GM12872 (cell line): ENCODE results near the gene ATP2B2.

ENCODE experiments used
- TF ChIP-seq, protein P1 (sequence below): IDR thresholded peaks from 3 replicates; pipeline ENCODE4 v1.5.1; 2011; ENCODE audit warnings: low read depth, mild to moderate bottlenecking, low read length, moderate library complexity; ENCODE audit not compliant: insufficient read depth

The ATP2B2 gene

DNA sequence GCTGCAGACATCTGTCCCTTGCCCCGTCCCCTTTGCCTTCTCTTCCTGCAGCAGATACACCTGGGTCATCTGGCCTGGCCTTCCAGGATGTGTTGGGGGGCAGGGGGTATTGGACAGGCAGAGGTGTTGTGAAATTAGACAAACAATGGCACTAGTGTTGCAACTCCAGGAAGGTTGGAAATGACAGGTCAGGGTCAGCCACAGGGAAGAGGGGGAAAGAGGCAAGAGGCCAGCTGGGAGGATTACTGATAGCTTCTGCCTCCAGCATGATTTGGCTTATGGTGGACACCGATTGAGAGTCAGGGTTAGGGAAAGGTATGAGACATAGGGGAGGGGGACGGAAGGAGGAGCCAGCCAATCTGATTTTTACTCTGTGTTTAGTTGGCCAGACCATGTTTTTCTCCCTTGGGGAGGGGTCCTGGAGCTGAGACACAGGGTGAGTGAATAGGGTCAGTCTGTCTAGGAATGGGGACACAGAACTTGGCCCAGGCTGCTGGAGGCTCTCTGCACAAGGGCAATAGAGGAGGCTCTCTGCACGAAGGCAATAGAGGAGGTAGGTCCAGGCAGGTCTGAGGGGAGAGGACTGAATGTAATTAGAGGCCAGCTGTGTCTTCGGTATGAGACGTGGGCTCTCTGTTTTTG, 3.4 kb upstream of the ATP2B2 start:
- TF ChIP-seq, protein P1, sequence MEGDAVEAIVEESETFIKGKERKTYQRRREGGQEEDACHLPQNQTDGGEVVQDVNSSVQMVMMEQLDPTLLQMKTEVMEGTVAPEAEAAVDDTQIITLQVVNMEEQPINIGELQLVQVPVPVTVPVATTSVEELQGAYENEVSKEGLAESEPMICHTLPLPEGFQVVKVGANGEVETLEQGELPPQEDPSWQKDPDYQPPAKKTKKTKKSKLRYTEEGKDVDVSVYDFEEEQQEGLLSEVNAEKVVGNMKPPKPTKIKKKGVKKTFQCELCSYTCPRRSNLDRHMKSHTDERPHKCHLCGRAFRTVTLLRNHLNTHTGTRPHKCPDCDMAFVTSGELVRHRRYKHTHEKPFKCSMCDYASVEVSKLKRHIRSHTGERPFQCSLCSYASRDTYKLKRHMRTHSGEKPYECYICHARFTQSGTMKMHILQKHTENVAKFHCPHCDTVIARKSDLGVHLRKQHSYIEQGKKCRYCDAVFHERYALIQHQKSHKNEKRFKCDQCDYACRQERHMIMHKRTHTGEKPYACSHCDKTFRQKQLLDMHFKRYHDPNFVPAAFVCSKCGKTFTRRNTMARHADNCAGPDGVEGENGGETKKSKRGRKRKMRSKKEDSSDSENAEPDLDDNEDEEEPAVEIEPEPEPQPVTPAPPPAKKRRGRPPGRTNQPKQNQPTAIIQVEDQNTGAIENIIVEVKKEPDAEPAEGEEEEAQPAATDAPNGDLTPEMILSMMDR, result no peak

DNA sequence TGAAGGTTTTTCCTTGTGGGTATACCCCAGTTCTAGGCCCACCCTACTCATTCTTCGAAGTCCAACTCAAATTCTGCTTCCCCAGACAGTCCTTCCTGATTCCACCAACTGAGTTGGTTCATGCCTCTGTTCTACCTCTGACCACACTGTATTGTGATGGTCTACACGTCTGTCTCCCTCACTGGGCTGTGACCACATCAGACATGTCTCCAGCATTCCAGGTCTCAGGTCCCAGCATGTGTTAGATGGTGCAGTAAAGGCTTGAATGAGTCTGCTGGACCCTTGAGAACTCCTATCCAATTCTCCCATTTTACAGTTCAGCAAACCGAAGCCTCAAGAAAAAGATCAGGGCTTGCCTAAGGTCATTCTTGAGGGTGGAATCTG, 2.8 kb upstream of the ATP2B2 start:
- TF ChIP-seq, protein P1, result no peak

DNA sequence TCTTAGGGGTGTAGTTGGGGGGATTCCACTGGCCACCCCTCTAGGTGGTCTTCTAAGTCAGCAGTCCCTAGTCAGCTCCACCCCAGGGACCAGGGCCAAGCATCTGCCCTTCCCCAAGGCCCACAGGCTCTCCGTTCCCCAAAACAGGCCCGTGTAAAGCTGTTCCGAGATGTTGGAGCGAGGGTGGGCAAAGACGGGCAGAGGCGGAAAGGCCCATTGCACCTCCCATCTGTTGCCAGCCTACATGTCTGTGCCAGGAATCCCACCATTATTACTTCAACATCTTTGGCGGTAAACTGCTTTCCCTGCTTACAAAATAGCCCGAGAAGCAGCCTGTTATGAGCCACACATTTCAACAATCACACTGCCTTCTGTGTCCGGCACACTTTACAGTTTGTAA, 1.9 kb upstream of the ATP2B2 start:
- TF ChIP-seq, protein P1, result no peak

DNA sequence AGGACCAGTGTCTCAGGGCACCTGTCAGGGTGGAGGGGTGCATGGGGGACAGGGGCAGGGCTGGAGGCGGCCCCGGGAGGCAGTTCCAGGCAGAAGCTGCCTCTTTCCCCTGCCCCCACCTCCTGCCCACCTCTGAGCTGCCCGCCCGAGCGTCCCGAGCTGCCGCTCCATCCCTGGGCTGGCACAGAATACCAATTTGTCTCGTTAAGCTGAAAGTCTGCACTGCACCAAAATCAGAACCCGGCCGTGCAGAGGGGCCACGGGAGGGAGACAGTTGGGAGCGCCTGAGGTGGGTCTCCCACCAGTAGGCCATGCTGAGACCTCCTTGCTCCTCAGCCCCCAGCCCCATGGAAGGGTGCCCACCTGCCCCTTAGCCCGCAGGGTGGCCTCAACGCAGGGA, 1.3 kb upstream of the ATP2B2 start:
- TF ChIP-seq, protein P1, result no peak

DNA sequence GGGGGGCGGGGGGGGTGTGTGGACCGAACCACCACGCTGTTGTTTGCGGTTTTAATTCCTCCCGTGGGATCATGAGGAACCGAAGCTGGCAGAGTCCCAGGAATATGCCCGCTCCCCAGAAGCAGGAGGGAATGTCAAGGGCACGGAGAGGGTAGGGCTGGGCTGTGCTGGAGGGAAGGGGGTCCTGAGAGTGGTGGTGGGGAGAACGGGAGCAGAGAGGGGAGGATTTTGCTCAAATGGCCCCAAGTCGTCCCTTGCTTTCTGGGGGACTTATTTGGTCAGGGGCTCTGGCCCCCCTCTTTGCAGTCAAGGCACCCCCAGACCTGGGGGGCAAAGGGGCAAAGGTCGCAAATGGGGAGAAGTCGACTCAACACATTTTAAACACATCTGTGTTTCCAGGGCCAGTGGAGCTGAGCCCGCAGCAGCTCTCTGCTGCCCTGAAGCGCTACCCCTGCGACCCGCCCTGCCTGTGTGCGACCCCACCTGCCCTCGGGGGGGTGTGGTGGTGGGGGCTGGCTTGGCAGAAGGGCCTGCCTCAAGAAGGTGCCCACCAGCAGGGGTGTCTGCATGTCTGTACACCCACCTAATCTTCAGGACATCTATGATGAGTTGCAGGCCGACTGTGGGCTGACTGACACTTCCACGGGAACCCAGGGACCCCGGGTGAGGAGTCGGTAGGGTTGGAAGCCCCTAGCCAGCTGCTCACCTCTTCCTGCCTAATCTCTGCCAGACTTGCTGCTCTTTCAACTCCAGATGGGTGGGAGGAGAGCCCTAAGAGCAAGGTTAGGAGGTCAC, 602 bp upstream of the ATP2B2 start:
- TF ChIP-seq, protein P1, result no peak

DNA sequence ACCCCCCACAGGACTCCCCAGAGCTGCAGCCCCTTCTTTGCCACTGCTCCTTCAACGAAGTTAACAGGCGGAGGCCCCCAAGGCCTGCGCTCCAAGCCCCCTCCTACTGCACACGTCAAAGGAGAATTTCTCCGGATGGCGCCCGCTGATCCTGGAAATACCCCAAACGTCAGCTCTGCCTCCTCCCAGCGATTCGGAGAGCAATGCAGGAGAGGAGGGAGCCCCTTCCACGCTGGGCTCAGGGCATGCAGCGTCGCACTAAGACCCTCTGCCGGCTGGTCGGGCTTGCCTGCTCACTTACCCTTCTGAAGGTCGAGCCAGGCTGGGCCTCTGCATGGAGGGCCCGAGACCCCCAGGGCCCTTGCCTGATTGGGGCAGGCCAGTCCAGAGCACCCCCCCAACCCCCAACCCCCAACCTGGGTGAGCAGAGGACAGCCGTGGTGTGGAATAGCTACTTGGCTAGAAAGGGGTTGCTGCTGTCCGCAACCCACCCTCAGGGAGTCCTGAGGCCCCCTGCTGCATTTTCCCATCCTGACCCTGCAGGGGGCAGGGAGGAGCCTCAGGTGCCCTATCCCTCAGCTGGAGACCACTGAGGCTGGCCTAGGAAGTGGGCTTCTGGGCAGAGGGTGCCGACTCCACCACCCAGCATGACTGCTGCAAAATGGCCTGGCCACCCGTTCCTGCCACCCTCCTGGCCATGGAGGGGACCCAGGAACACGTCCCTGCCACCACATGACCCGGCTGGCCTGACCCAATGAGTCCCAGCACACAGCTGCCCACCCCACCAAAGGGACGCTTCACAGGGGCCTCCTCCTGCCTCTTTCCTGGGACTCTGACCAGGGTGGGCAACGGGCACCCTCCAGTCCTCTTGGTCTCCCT, 976 bp downstream of the ATP2B2 start:
- TF ChIP-seq, protein P1, result no peak

DNA sequence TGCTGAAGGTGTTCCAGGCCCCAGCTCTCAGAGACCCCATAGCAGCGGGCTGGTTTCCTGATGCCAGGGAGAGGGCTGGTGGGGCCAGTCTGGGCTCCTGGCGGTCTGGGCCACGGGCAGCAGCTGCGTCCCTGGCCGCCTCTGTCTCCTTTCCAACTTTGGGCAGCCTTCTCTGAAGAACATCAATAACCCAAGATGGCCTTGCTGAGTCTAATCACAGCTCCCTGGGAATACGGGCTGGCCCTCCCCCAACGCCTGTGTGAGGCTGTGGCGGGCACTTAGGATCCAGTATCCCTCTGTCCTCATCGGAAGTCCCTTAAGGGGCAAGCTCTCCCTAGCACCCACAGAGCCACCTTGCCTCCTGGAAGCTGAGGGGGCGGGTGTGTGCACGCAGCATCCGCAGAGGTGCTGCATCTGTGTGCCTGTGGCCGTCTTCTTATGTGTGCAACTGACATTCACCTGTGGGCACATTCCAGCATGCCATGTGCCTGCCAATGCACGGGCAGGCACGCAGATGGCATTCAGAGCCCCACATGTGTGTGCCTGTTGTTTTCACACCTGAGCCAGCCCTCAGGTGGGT, 2.1 kb downstream of the ATP2B2 start:
- TF ChIP-seq, protein P1, result no peak
